Tracheal epithelial cell (primary cell): ENCODE results near the gene GLRX. TPM values are rescaled to one million over a fixed set of nuclear protein-coding genes. Genes with fewer than 3 reads are reported as not detected.

Experiments
- total RNA-seq: library from RNA; depleted of rRNA; stranded (reverse); fragments of >200 nt; gene quantifications from 2 replicates; pipeline ENCODE4 v1.2.1, GENCODE V29; 2014

Gene GLRX
- 10.7 and 37.1 TPM in 2 replicates for total RNA-seq

GRCh38 chr5:95822542-95823181 is at the start of gene GLRX:
GLRX (minus strand) TSS chr5:95822726; CDS start chr5:95822662, 64 bp downstream.

Other genes starting within 250 kb of the GLRX start
- 0.24 and 1.1 TPM in 2 replicates for gene GPR150, start 202.6 kb downstream of the GLRX start, total RNA-seq
- gene RFESD, start 175.9 kb downstream of the GLRX start, total RNA-seq: 0.48 and 4.0 TPM in 2 replicates
- gene SPATA9, start 139.7 kb downstream of the GLRX start, total RNA-seq: not detected in 2 replicates
- 24.3 and 31.1 TPM in 2 replicates for gene RHOBTB3, start 91.4 kb downstream of the GLRX start, total RNA-seq
- 59.5 and 71.1 TPM in 2 replicates for gene ELL2, start 139.1 kb upstream of the GLRX start, total RNA-seq